Measurements from ENCODE around the gene ATG7. TPM values are rescaled to one million over a fixed set of nuclear protein-coding genes. Genes with fewer than 3 reads are reported as not detected.

Gene ATG7
- total and polyA plus RNA-seq, 4 donors, result 7.4 to 53.8 (median 15.6) TPM

- WGBS, result 82% methylated on average over 15 of the region's 15 CpGs
- no peak overlapping the region for H3K9ac ChIP-seq (ENCODE audit: low read depth in 1 of 2, low read length in 2 of 2)
These were observed 332.1 kb downstream of the ATG7 start for GRCh38 chr3:11604139-11604892.

GRCh38 chr3:11605398-11605797 lies 333.2 kb downstream of the ATG7 start:
- no peak for DNase-seq (ENCODE audit: low spot score)
- no peak overlapping the region for H3K27ac ChIP-seq (ENCODE audit: low read depth in 1 of 2, low read length in 2 of 2)
- WGBS, result 92% methylated on average over 1 of the region's 1 CpG
- H3K9ac ChIP-seq (ENCODE audit: low read depth in 1 of 2, low read length in 2 of 2), result no peak overlapping the region
- H3K36me3 ChIP-seq (ENCODE audit: control insufficient read depth in 4 of 4, insufficient read depth in 3 of 4, low read depth in 1 of 4, low read length in 3 of 4), result peaks cover 2 to 7% (median 3%) of the 10 kb centered on the region in 4 donors
- no peaks in the 10 kb centered on the region for H3K4me1 ChIP-seq (ENCODE audit: control insufficient read depth in 4 of 4, insufficient read depth in 4 of 4, low read length in 3 of 4)
- H3K4me3 ChIP-seq (ENCODE audit: low read depth in 1 of 3, low read length in 3 of 3), result no peak overlapping the region
- no peaks in the 10 kb centered on the region for H3K27me3 ChIP-seq (ENCODE audit: control insufficient read depth in 4 of 4, insufficient read depth in 4 of 4, low read length in 3 of 4)
- no peaks in the 10 kb centered on the region for H3K9me3 ChIP-seq (ENCODE audit: control insufficient read depth in 4 of 4, low read length in 3 of 4)
- TF ChIP-seq EGR1 (IDR thresholded peaks at IDR 0.05; ENCODE audit: low read depth in 2 of 2) (no peak), HNF4G (IDR thresholded peaks at IDR 0.05) (no peak), MAX (IDR thresholded peaks at IDR 0.05) (no peak), CTCF (IDR thresholded peaks at IDR 0.05; ENCODE audit: low read depth, low read length, missing input control) (no peak), YY1 (IDR thresholded peaks at IDR 0.05) (no peak), SP1 (IDR thresholded peaks at IDR 0.05) (no peak), NR2F2 (IDR thresholded peaks at IDR 0.05) (no peak), FOXA2 (IDR thresholded peaks at IDR 0.05) (no peak), REST (IDR thresholded peaks at IDR 0.05) (no peak), RXRA (IDR thresholded peaks at IDR 0.05) (no peak), JUND (IDR thresholded peaks at IDR 0.05) (no peak)

More at GRCh38 chr3:11604139-11604892, 332.1 kb downstream of the ATG7 start:
- H3K4me1 ChIP-seq (ENCODE audit: control insufficient read depth in 4 of 4, insufficient read depth in 4 of 4, low read length in 3 of 4), result no peaks in the 10 kb centered on the region
- no peaks in the 10 kb centered on the region for H3K9me3 ChIP-seq (ENCODE audit: control insufficient read depth in 4 of 4, low read length in 3 of 4)
- no peaks in the 10 kb centered on the region for H3K27me3 ChIP-seq (ENCODE audit: control insufficient read depth in 4 of 4, insufficient read depth in 4 of 4, low read length in 3 of 4)
- TF ChIP-seq SP1 (IDR thresholded peaks at IDR 0.05) (no peak), RXRA (IDR thresholded peaks at IDR 0.05) (no peak), YY1 (IDR thresholded peaks at IDR 0.05) (no peak), ZBTB33 (IDR thresholded peaks at IDR 0.05) (no peak), CTCF (IDR thresholded peaks at IDR 0.05; ENCODE audit: low read depth, low read length, missing input control) (no peak), HNF4G (IDR thresholded peaks at IDR 0.05) (no peak), ATF3 (IDR thresholded peaks at IDR 0.05) (no peak), TAF1 (conservative IDR thresholded peaks at IDR 0.05) (no peak), RAD21 (IDR thresholded peaks at IDR 0.05) (no peak), NR2F2 (IDR thresholded peaks at IDR 0.05) (no peak), JUND (IDR thresholded peaks at IDR 0.05) (no peak), HNF4A (conservative IDR thresholded peaks at IDR 0.05) (no peak), FOXA1 (IDR thresholded peaks at IDR 0.05) (no peak)
- H3K27ac ChIP-seq (ENCODE audit: low read depth in 1 of 2, low read length in 2 of 2), result no peak overlapping the region
- no peak overlapping the region for H3K4me3 ChIP-seq (ENCODE audit: low read depth in 1 of 3, low read length in 3 of 3)
- DNase-seq (ENCODE audit: low spot score), result no peak
- peaks cover 4 to 12% (median 7%) of the 10 kb centered on the region in 4 donors for H3K36me3 ChIP-seq (ENCODE audit: control insufficient read depth in 4 of 4, insufficient read depth in 3 of 4, low read depth in 1 of 4, low read length in 3 of 4)
